Measurements from ENCODE around the gene SMU1. TPM values are rescaled to one million over a fixed set of nuclear protein-coding genes. Genes with fewer than 3 reads are reported as not detected.
A peak's percentile ranks its signal among the peaks of the same experiment; 100 is the strongest.

SMU1 gene
- total RNA-seq, 6 donors from 2014 or later: 7.9 to 19.8 (median 17.2) TPM

DNA sequence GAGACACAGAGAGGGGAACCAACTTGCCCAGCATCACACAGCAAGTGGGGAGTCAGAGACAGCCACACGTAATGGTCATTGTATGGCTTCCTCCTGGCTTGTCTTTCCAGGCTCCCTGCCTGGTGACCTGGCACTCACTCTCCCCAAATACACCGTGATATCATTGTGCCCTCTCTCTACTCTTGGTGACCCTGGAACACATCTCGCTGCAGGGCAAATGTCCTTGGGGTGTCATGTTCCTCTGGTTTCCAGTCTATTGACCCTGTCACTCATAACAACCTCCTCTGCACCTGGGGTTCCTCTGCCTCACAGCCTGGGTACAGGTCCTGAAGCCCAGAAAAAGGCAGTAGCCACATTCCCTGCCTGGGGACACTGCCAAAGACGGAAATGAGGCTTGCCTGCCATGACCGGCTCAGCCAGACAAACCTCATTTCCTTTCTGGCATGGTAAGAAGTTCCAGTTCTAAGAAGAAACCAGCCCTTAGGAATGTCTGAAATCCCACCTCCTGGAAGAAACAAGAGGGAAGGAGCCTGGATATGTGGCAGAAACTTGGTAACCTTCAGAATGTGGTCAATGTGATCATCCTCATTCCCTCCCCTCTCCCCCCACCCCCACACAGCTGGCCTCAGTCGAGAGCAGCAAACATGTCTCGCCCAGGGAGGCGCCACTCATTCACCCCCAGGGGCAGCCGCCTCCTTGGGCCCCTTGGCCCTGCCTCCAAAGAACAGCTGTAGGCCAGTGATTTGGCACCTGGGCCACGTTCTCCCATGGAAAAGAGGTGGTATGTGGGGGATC is 30.6 kb upstream of the SMU1 start:
- H3K27me3 ChIP-seq: no peaks in the 10 kb centered on the region
- TF ChIP-seq, protein P1, sequence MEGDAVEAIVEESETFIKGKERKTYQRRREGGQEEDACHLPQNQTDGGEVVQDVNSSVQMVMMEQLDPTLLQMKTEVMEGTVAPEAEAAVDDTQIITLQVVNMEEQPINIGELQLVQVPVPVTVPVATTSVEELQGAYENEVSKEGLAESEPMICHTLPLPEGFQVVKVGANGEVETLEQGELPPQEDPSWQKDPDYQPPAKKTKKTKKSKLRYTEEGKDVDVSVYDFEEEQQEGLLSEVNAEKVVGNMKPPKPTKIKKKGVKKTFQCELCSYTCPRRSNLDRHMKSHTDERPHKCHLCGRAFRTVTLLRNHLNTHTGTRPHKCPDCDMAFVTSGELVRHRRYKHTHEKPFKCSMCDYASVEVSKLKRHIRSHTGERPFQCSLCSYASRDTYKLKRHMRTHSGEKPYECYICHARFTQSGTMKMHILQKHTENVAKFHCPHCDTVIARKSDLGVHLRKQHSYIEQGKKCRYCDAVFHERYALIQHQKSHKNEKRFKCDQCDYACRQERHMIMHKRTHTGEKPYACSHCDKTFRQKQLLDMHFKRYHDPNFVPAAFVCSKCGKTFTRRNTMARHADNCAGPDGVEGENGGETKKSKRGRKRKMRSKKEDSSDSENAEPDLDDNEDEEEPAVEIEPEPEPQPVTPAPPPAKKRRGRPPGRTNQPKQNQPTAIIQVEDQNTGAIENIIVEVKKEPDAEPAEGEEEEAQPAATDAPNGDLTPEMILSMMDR (IDR thresholded peaks at IDR 0.05): no peak
- TF ChIP-seq POLR2AphosphoS5 (IDR thresholded peaks at IDR 0.05): peak in 1 of 2 donors; percentile 11
- peak overlapping the region; percentile 52 to 78 (median 72) for H3K27ac ChIP-seq
- DNase-seq (peak in 1 of 2 donors; percentile 50), ATAC-seq (ENCODE audit: low FRiP score in 2 of 2) (peak; percentile 8 to 77)
- 47 to 49% methylated on average over 5 to 10 of the region's 10 CpGs for WGBS, 2 donors
- H3K4me1 ChIP-seq: peaks cover 11 to 18% (median 16%) of the 10 kb centered on the region in 4 donors
- peaks cover 0 to 16% (median 11%) of the 10 kb centered on the region in 4 donors for H3K36me3 ChIP-seq
- H3K9me3 ChIP-seq: no peaks in the 10 kb centered on the region
- H3K4me3 ChIP-seq: no peak overlapping the region

DNA sequence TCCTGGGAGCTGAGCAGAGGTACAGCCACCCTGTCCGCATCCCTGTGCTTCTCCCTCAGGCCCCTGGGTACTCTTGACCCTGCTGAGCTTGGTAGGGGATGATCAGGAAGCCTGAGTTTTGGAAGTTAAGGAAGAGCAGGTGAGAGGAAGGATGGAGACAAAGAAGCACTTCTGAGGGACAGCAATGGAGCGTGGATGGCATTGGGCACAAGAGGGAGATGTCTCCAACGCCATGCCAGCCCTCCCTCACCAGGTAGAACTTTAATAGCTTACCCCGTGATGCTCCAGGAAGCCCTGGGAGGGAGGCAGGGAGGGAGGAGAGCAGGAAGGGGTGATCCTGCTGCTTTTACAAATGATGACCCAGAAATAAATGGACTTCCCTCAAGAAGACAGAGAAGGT is 29.9 kb upstream of the SMU1 start:
- Histone ChIP-seq H3K27me3 (no peaks in the 10 kb centered on the region), H3K9me3 (no peaks in the 10 kb centered on the region), H3K4me3 (no peak overlapping the region), H3K27ac (peak overlapping the region in 3 of 4 donors; percentile 25 to 78 (median 73)), H3K36me3 (peaks cover 0 to 10% (median 6%) of the 10 kb centered on the region in 4 donors), H3K4me1 (peaks cover 11 to 18% (median 16%) of the 10 kb centered on the region in 4 donors)
- TF ChIP-seq, protein P1 (IDR thresholded peaks at IDR 0.05): no peak
- TF ChIP-seq POLR2A (IDR thresholded peaks at IDR 0.05): no peak
- 68 to 78% methylated on average over 4 of the region's 4 CpGs for WGBS, 2 donors
- no peak for DNase-seq
- ATAC-seq (ENCODE audit: low FRiP score in 2 of 2): no peak

DNA sequence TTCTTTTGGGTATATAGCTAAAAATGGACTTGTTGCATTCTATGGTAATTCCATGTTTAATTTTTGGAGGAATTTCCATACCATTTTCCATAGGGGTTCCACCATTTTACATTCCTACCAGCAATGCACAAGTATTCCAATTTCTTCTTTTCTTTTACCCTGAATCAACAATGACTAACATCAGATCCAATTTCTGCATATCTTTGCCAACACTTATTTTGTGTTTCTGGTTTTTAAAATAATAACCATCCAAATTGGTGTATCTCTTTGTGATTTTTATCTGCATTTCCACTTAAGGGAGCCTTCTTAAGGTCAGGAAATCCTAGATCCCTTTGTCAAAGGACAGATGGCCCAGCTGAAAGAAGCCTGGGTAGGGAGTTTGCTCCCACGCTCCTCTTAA is 29.5 kb upstream of the SMU1 start:
- DNase-seq: no peak
- no peak for ATAC-seq (ENCODE audit: low FRiP score in 2 of 2)
- Histone ChIP-seq H3K36me3 (peaks cover 0 to 8% (median 4%) of the 10 kb centered on the region in 4 donors), H3K27me3 (no peaks in the 10 kb centered on the region), H3K4me3 (no peak overlapping the region), H3K9me3 (no peaks in the 10 kb centered on the region), H3K27ac (no peak overlapping the region), H3K4me1 (peaks cover 11 to 18% (median 16%) of the 10 kb centered on the region in 4 donors)
- WGBS, 2 donors: 85 to 94% methylated on average over 1 of the region's 1 CpG
- TF ChIP-seq EP300 (IDR thresholded peaks at IDR 0.05) (no peak), POLR2AphosphoS5 (IDR thresholded peaks at IDR 0.05) (no peak), POLR2A (IDR thresholded peaks at IDR 0.05) (no peak)
- TF ChIP-seq, protein P1 (IDR thresholded peaks at IDR 0.05): no peak

DNA sequence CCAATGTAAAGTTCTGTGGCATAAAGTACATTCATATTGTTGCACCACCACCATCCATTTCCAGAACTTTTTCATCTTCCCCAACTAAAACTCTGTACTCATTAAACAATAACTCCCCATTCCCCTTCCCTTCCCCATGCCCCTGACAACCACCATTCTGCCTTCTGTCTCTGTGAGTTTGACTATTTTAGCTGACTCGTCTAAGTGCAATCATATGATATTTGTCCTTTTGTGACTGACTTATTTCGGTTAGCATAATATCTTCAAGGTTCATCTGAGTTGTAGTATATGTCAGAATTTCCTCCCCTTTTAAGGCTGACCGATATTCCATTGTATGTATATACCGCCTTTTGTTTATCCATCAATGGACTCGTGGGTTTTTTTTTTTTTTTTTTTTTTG is 29.0 kb upstream of the SMU1 start:
- TF ChIP-seq EP300 (IDR thresholded peaks at IDR 0.05): no peak
- TF ChIP-seq POLR2AphosphoS5 (IDR thresholded peaks at IDR 0.05): no peak
- TF ChIP-seq, protein P1 (IDR thresholded peaks at IDR 0.05): no peak
- no peak for TF ChIP-seq POLR2A (IDR thresholded peaks at IDR 0.05)
- Histone ChIP-seq H3K36me3 (peaks cover 0 to 7% (median 4%) of the 10 kb centered on the region in 4 donors), H3K4me3 (no peak overlapping the region), H3K9me3 (no peaks in the 10 kb centered on the region), H3K4me1 (peaks cover 11 to 18% (median 16%) of the 10 kb centered on the region in 4 donors), H3K27ac (no peak overlapping the region), H3K27me3 (no peaks in the 10 kb centered on the region)
- no peak for DNase-seq
- ATAC-seq (ENCODE audit: low FRiP score in 2 of 2): no peak
- 59% methylated on average over 5 of the region's 5 CpGs for WGBS, 2 donors

DNA sequence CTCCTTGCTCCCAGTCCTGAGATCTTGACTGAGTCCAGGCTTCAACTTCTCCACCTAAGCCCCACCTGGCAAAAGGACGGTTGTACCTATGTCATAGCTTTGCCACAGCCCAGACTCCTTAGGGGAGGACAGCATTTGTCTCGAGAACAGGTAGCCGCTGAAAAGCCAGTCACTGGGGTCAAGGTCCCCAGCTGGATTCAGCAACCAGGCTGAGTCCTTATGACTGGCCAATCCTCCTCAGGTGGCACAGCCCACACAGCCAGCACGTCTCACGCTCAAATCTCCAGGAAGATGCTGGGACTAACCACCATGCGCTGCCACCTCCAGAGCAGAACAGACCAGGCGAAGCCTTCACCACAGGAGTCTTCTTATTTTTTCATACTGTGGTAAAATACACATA is 27.9 kb upstream of the SMU1 start:
- Histone ChIP-seq H3K4me1 (peaks cover 11 to 18% (median 16%) of the 10 kb centered on the region in 4 donors), H3K27me3 (no peaks in the 10 kb centered on the region), H3K4me3 (no peak overlapping the region), H3K36me3 (no peaks in the 10 kb centered on the region), H3K9me3 (no peaks in the 10 kb centered on the region), H3K27ac (no peak overlapping the region)
- WGBS, 2 donors: 93 to 97% methylated on average over 7 of the region's 7 CpGs
- ATAC-seq (ENCODE audit: low FRiP score in 2 of 2): no peak
- DNase-seq: no peak
- TF ChIP-seq POLR2AphosphoS5 (IDR thresholded peaks at IDR 0.05) (no peak), EP300 (IDR thresholded peaks at IDR 0.05) (no peak), POLR2A (IDR thresholded peaks at IDR 0.05) (no peak)
- TF ChIP-seq, protein P1 (IDR thresholded peaks at IDR 0.05): no peak

All from upper lobe of left lung (tissue), 6 donors.